Thyroid gland (tissue), 4 donors: ENCODE results near the gene TBCD. TPM values are rescaled to one million over a fixed set of nuclear protein-coding genes. Genes with fewer than 3 reads are reported as not detected.

ENCODE experiments used
- DNase-seq, 2 donors: peaks; one replicate each; pipeline ENCODE4 v3.0.0-alpha.2; 2019
- H3K27ac ChIP-seq, 3 donors: fragments of 200-600 bp; sonication (generic); 1 replicate in 2 of 3; 2 replicates in 1 of 3; pipeline ENCODE4 v1.5.1; 2016 to 2019; ENCODE audit warnings: mild to moderate bottlenecking in 1 of 3, moderate library complexity in 1 of 3
- H3K27me3 ChIP-seq: fragments of 200-600 bp; sonication (generic); one replicate; pipeline ENCODE4 v1.5.1; 2019
- H3K36me3 ChIP-seq, 2 donors: fragments of 200-600 bp; sonication (generic); one replicate each; pipeline ENCODE4 v1.5.1; 2016 to 2019
- H3K4me1 ChIP-seq, 2 donors: fragments of 200-600 bp; sonication (generic); one replicate each; pipeline ENCODE4 v1.5.1; 2017 to 2019
- H3K4me3 ChIP-seq, 3 donors: fragments of 200-600 bp; sonication (generic); replicated peaks in 1 of 3; 1 replicate in 2 of 3; 2 replicates in 1 of 3; pipeline ENCODE4 v1.5.1; 2016; ENCODE audit warnings: mild to moderate bottlenecking in 1 of 3
- H3K9me3 ChIP-seq: fragments of 200-600 bp; sonication (generic); one replicate; pipeline ENCODE4 v1.5.1; 2017
- POLR2A ChIP-seq, 2 donors: fragments of 450-650 bp; IDR thresholded peaks; one replicate each; pipeline ENCODE4 v1.6.1; 2017; ENCODE audit warnings: antibody characterized with exemption in 2 of 2, mild to moderate bottlenecking in 2 of 2, moderate library complexity in 1 of 2
- WGBS, 2 donors: methylation state at CpG; one replicate each; pipeline ENCODE4 v1.1.5; 2017; 5-methylcytosine and 5-hydroxymethylcytosine counted together
- intact Hi-C: fragments of 100-400 bp; cut with DNase I; formaldehyde crosslinking; loops from one replicate; pipeline ENCODE4 v1.15.1; 2023
- total RNA-seq, 4 donors: library from RNA; depleted of rRNA; stranded (reverse); fragments of >200 nt; gene quantifications; one replicate each; pipeline ENCODE4 v1.2.3, GENCODE V29; 2016
- TF ChIP-seq, protein P1 (sequence below), 6 experiments: fragments of 200-600 bp in 3 of 6; fragments of 450-650 bp in 3 of 6; sonication (generic) in 3 of 6; IDR thresholded peaks; one replicate each; pipeline ENCODE4 v1.5.1; 2016 to 2019; ENCODE audit warnings: antibody characterized with exemption in 6 of 6, mild to moderate bottlenecking in 2 of 6, inconsistent platforms in 1 of 6, moderate library complexity in 1 of 6

The TBCD gene
- total RNA-seq, 4 donors from 2014 or later = 72.6 to 85.9 (median 79.6) TPM

DNA sequence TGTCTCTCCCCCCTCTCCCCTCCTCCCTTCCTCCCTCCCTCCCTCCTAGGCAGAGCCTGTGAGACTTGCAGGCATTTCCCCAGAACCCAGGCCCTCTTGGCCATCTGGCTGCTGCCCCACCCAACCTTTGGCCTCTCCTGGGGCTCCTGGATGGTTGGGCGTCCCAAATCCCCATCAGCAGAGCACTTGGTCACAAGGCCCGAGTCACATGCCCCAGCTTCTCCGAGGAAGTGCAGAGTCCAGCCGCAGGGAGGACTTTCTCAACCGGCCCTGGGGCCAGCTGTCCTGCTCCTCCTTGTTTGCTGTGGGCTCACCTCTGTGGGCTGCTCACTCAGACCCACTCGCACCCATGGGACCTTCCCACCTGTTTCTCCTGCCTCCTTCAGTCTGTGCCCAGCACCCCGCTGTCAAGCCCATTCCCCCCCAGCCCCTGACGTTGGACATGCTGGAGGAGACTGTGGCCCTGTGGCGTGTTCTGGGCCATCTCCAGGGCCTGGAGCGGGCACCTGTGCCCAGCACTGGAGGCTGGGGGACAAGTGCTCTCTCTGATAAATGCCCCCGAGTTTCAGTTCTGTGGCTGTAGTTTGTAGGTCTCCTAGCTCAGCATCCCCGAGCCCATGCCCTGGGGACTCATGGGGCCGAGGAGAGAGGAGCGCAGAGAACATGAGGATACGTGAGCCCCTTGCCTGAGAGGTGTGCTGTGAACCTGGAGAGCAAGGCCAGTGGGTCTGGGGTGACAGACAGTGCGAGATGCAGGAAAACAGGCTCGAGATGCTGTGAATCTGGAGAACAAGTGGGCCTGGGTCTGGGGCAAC lies 130.2 kb downstream of the TBCD start:
- Histone ChIP-seq H3K9me3 (no peaks in the 10 kb centered on the region), H3K36me3 (no peaks in the 10 kb centered on the region), H3K4me3 (no peak overlapping the region), H3K4me1 (peaks cover 30 to 60% of the 10 kb centered on the region in 2 donors), H3K27ac (peak overlapping the region; percentile 43 to 49 (median 46)), H3K27me3 (no peaks in the 10 kb centered on the region)
- TF ChIP-seq, protein P1, sequence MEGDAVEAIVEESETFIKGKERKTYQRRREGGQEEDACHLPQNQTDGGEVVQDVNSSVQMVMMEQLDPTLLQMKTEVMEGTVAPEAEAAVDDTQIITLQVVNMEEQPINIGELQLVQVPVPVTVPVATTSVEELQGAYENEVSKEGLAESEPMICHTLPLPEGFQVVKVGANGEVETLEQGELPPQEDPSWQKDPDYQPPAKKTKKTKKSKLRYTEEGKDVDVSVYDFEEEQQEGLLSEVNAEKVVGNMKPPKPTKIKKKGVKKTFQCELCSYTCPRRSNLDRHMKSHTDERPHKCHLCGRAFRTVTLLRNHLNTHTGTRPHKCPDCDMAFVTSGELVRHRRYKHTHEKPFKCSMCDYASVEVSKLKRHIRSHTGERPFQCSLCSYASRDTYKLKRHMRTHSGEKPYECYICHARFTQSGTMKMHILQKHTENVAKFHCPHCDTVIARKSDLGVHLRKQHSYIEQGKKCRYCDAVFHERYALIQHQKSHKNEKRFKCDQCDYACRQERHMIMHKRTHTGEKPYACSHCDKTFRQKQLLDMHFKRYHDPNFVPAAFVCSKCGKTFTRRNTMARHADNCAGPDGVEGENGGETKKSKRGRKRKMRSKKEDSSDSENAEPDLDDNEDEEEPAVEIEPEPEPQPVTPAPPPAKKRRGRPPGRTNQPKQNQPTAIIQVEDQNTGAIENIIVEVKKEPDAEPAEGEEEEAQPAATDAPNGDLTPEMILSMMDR (IDR thresholded peaks at IDR 0.05) = no peak
- no peak for TF ChIP-seq POLR2A (IDR thresholded peaks at IDR 0.05)
- peak in 1 of 2 donors; percentile 38 for DNase-seq
- 76 to 77% methylated on average over 16 to 17 of the region's 17 CpGs for WGBS, 2 donors
- intact Hi-C loops = no loop called here

DNA sequence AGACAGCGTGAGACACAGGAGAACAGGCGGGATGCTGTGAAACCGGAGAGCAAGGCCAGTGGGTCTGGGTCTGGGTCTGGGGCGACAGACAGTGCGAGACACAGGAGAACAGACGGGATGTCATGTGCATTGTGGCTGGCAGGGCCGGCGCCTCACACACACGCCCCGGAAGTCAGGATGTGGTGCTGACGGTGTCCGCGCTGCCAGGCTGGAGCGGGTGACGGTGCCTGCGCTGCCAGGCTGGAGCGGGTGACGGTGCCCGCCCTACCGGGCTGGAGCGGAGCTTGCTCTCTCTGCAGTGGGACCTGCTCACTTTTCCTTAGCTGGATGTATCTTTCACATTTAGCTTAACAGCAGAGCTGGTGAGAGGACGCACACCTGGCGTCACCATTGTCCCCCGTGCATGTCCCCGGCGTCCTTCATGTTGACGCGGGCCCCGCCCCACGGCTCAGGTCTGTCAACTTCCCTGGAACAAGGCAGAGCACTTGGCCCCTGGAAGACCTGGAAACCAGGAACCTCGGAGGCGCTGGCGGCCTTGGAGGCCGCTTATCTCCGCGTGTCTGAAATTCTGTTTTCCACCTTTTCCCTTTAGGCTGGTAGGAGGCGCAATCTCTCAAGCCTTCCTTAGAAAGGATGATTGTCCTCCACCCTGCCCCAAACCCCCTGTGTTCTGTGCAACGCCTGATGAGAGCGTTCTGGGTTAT lies 131.0 kb downstream of the TBCD start:
- TF ChIP-seq, protein P1 (IDR thresholded peaks at IDR 0.05) = no peak
- TF ChIP-seq POLR2A (IDR thresholded peaks at IDR 0.05) = no peak
- H3K27me3 ChIP-seq = no peaks in the 10 kb centered on the region
- H3K9me3 ChIP-seq = no peaks in the 10 kb centered on the region
- no peak for DNase-seq
- no peak overlapping the region for H3K4me3 ChIP-seq
- peak overlapping the region in 2 of 3 donors; percentile 43 to 49 for H3K27ac ChIP-seq
- intact Hi-C loops = no loop called here
- 90 to 94% methylated on average over 39 of the region's 39 CpGs for WGBS, 2 donors
- no peaks in the 10 kb centered on the region for H3K36me3 ChIP-seq
- H3K4me1 ChIP-seq = peaks cover 23 to 55% of the 10 kb centered on the region in 2 donors

DNA sequence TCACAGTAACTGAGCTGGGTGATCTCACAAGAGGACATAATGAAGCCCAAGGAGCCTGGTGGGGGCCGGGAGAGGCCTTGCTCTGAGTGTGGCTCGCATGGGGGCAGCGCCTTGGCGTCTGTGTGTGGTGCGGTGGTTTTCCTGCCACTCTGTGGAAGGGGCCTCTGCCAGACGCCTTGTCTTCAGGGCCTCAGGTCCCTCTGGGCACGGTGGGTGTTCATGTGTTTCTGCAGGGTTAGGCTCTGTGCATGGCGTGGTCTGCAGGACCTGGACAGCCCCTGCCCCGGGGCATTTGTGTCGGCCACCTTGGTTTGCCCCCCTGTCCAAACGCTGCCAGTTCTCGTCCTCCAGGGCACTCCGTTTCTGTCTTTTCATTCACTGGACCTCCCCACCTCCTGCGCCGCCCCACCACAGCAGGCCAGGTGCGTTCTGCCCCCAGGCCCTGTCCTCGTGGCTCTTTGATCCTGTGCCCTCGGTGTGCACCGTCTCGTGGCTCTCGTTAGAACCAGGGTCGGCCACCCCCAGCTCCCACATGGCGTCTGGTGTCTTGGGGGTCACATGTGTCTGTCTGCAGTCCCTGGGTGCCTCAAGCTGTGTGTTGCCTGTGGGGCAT lies 131.7 kb downstream of the TBCD start:
- H3K27ac ChIP-seq = no peak overlapping the region
- intact Hi-C loops = no loop called here
- H3K27me3 ChIP-seq = no peaks in the 10 kb centered on the region
- H3K4me1 ChIP-seq = peaks cover 24 to 52% of the 10 kb centered on the region in 2 donors
- no peak for TF ChIP-seq POLR2A (IDR thresholded peaks at IDR 0.05)
- TF ChIP-seq, protein P1 (IDR thresholded peaks at IDR 0.05) = no peak
- H3K36me3 ChIP-seq = no peaks in the 10 kb centered on the region
- no peak overlapping the region for H3K4me3 ChIP-seq
- DNase-seq = no peak
- no peaks in the 10 kb centered on the region for H3K9me3 ChIP-seq
- 88 to 93% methylated on average over 19 to 23 of the region's 23 CpGs for WGBS, 2 donors

DNA sequence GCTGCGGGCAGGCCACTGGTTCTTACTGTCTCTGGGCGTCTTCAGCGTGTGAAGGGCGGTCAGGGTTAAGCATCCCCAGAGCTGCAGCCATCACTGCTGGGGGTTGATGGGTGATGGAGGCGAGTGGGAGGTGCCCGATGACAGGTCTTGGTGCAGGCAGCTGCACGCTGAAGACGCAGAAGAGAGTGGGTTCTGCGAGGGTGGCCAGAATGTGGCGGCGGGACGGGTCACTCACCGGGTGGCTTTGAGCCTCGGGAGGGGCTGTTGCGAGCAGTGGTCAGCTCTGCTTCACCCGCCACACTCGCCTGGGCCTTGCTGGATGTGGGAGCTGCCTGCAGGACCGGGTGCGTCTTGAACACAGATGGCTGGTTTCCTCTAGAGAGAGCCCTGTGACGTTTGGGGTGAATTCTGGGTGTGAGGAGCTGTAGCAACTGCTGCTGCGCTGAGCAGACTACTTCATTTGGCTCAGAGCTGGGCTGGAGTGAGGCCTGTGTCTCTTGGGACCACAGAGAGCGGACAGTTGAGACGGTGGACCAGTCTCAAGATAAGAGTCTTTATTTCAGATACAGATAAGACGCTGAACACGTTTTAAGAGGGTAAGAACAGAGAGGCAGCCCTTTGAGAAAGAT lies 132.6 kb downstream of the TBCD start:
- Histone ChIP-seq H3K27me3 (no peaks in the 10 kb centered on the region), H3K4me3 (no peak overlapping the region), H3K9me3 (no peaks in the 10 kb centered on the region), H3K36me3 (no peaks in the 10 kb centered on the region), H3K27ac (no peak overlapping the region), H3K4me1 (peaks cover 27 to 52% of the 10 kb centered on the region in 2 donors)
- no peak for DNase-seq
- 86 to 89% methylated on average over 25 of the region's 25 CpGs for WGBS, 2 donors
- intact Hi-C loops = no loop called here
- TF ChIP-seq POLR2A (IDR thresholded peaks at IDR 0.05) = no peak
- TF ChIP-seq, protein P1 (IDR thresholded peaks at IDR 0.05) = no peak
